Fibroblast of skin of left biceps (primary cell): ENCODE data around the gene RAB3D.
"Not testable (repeated sequence)": the region's sequence is repeated elsewhere in the genome, so short reads cannot be mapped to it uniquely, and the experiment has no call there.

Experiments
- DNase-seq, 2 experiments: peaks; one replicate each; pipeline ENCODE4 v3.0.0-alpha.2; 2013; ENCODE audit warnings: low read depth in 2 of 2

RAB3D gene, protein sequence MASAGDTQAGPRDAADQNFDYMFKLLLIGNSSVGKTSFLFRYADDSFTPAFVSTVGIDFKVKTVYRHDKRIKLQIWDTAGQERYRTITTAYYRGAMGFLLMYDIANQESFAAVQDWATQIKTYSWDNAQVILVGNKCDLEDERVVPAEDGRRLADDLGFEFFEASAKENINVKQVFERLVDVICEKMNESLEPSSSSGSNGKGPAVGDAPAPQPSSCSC

DNA sequence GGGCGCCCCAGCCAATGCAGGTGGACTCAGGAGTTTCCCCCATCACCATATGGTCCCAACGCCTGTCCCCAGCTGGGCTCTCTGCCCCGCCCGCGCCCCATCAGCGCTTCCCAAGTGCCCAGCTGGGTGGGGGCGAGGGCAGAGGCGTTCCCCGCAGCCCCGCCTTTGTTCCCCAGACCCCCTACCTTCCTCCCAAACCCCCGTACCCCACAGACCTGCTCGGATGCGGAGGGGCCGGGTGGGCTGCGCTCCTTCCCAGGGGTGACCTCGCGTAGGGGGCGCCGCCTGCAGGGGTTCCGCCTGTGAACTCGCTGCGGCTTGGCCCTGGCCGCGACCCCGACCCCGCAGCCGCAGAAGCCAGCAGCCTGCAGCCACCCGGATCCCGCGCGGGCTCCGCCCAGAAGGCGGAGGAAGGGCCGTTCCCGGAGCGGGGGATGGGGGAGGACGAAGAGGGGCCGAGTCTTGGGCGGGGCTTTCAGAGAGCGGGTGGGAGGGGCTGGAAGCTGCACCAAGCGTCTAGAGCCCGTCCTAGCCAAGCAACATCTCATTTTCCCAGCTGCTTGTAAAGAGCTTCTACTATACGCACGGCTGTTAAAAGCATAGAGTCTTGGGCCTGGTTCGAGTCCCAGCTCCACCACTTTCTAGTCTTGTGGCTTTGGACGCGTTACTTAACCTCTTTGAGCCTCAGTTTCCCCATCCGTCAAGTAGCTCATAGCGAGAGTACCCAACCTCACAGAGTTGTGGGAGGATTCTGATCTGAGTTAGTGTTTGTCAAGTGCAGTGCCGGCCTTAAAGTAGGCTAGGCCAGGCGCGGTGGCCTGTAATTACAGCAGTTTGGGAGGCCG lies at the start of gene RAB3D:
TSS of gene RAB3D (minus strand) at position 404 of the 845 bp plus-strand sequence. CDS start 2,258 bp downstream, outside the sequence.
- DNase-seq = peak; percentile 48 to 53

GRCh38 chr19:11387162-11388034 lies 47.9 kb upstream of the RAB3D start:
- no peak for DNase-seq

DNA sequence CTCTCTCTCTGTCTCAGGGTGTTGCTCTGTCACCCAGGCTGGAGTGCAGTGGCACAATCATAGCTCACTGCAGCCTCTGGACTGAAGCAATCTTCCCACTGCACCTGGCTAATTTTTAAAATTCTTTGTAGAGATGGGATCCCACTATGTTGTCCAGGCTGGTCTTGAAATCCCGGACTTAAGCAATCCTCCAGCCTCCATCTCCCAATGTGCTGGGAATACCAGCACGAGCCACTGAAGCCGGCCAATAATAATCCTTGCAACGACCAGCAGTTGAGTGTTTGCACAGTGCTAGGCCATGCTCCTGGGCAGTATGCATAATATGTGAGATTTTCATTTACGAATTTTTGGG lies 45.3 kb upstream of the RAB3D start:
- no peak for DNase-seq

DNA sequence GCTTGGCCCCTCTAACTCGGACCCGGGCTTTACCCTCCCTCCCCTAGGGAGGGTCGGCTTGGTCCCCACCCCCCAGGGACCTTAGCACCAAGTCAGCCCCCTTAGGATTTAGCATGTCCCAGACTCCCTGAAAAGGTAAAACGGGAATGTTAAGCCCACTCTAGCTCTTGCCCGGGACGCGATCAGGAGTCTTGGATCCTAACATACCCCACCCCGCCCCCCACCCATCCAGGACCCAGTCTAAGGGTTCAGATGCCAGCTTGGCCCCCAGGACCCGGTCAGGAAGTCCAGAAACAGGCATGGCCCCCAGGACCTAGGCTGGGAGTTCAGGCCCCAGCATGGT lies 44.2 kb upstream of the RAB3D start:
- DNase-seq = no peak

GRCh38 chr19:11382898-11383705 lies 43.6 kb upstream of the RAB3D start:
- no peak for DNase-seq

- DNase-seq = peak; percentile 85 to 87
These were observed 41.4 kb upstream of the RAB3D start for GRCh38 chr19:11380653-11381537.

DNA sequence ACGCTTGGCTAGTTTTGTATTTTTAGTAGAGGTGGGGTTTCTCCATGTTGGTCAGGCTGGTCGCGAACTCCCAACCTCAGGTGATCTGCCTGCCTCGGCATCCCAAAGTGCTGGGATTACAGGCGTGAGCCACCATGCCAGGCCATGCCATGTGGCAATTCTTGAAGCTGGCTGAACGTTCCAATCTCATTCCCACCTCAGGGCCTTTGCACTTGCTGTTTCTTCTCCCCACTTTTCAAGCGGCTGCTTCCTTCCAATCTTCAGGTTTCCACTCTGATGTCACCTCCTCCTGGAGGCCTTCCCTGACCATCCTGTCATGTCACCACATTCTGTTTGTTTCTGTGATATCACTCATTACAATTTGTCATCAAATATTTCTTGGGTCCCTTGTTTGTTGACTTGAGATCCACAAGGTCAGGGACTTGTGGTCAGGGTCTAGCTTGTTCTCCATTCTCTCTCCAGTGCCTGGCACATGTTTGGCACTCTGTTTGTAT lies 40.4 kb upstream of the RAB3D start:
- no peak for DNase-seq

DNA sequence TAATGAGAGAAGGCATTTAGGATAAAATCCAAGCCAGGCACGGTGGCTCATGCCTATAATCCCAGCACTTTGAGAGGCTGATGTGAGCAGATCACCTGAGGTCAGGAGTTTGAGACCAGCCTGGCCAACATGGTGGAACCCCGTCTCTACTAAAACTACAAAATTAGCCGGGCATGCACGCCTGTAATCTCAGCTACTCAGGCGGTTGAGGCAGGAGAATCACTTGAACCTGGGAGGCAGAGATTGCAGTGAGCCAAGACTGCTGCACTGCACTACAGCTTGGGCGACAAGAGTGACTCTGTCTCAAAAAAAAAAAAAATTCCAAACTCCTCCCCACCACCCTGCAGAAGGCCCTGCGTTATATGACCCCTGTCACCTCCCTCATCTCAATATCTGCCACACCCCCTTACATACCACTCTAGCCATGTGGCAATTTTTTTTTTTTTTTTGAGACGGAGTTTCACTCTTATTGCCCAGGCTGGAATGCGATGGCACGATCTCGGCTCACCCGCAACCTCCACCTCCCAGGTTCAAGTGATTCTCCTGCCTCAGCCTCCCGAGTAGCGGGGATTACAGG lies 39.9 kb upstream of the RAB3D start:
- DNase-seq = not testable (repeated sequence)

DNA sequence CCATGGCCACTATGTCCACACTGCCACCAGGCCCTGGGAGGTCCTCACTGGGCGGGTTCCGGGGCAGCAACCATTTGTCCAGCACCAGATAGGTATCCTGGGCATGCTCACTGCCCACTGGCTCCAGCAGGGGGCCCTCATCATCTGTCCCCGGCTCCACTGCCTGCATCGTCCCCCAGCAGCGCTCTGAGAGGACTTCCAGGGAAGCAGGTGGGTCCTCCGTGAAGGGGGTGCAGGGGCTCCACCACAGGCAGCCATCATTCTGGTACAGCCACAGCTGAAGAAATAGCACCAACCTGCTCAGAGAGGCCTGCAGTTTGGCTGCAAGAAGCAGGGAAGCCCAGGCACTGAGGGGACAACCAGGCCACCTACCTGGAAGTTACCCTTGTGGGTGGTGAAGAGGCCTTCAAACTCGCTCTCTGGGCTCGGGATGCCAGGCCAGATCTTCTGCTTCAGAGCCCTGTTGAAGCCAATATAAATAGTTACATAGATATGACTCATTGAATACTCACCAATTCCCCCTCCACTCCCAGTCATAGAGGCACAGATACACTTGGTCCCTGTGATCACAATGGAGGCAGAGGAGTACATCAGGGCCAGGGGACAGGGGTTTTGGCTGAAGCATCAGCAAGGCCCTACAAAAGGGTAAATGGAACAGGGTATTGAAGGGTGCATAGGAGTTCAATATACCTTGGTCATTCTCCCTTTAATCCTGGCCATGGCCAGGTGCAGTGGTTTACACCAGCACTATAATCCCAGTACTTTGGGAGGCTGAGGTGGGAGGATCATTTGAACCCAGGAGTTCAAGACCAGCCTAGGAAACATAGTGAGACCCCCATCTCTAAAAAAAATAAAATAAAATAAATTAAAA lies 39.1 kb upstream of the RAB3D start:
- DNase-seq = no peak

DNA sequence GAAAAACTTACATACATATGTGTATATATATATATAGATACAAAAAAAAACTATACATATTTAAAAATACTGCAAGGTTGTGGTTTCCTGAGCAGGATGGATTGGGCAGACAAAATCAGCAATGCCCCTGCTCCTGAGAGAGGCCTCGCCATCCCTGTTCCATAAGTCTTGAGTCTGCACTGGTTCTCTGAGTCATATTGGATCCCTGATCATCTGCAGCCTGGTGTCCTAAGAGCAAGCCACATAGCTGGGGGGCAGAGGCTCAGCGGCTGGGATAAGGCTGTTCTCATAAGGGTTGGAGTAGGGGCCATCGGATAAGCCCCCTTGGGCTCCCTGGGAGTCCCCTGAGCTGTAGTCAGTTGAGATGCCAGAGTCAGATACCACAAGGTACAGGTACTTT lies 38.3 kb upstream of the RAB3D start:
- no peak for DNase-seq

DNA sequence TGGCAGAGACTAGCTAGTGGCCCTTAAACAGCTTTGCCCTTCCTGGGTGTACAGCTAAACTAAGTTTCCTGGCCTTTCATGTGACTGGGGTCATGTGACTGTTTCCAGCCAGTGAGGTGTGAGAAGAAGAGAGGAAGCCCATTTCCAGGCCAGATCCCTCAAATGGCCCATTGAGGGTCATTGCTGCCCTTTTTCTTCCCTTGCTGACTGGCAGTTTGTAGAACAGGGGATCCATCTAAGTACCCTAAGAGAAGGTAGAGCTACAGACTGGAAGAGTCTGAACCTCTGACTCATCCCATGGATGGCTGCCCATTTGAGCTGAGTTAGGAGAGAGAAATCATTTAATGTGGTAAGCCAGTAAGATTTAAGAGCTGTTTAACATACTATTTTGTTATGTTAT lies 37.8 kb upstream of the RAB3D start:
- DNase-seq = peak; percentile 85 to 87

- DNase-seq = no peak
These were observed 35.9 kb upstream of the RAB3D start for GRCh38 chr19:11375143-11375948.

- DNase-seq = peak; percentile 98
These were observed 35.1 kb upstream of the RAB3D start, which contains the start of gene SWSAP1 for GRCh38 chr19:11374433-11375142. SWSAP1 (plus strand) TSS chr19:11374666; CDS start chr19:11374681, 15 bp downstream.

- no peak for DNase-seq
These were observed 34.5 kb upstream of the RAB3D start for GRCh38 chr19:11373885-11374432.

DNA sequence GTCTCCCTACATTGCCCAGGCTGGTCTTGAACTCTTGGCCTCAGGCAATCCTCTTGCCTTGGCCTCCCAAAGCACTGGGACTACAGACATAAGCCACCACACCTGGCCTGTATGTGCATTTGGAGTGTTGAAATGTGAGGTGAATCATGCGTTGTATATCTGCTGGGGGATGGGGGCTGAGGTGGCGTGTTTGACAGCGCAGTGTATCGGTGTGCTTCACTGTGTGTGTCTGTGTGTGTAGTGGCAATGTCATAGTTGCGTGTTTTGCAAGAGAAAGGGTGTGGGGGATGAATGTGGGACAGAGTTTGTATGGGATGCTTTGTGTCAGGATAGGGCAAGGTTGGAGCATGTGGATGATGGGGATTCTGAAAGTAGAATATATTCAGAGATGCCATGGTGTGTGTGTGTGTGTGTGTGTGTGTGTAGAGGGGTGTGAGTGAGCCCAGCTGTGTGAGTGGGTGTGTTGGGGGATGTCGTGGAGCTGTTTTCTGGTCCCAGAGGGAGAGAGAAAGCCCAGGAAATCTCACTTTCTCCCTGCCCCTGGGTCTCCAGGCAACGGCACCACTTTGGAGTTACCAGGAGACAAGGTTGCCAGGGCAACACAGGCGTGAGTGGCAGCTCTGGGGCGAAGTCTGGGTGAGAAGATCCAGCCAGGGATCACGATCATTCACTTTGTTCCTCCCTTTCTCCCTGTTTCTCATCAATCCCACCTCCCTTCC lies 33.9 kb upstream of the RAB3D start:
- DNase-seq = no peak

- DNase-seq = no peak
These were observed 31.3 kb upstream of the RAB3D start for GRCh38 chr19:11370744-11371143.
